ENCODE measurements around the gene SDCCAG8.

DNA sequence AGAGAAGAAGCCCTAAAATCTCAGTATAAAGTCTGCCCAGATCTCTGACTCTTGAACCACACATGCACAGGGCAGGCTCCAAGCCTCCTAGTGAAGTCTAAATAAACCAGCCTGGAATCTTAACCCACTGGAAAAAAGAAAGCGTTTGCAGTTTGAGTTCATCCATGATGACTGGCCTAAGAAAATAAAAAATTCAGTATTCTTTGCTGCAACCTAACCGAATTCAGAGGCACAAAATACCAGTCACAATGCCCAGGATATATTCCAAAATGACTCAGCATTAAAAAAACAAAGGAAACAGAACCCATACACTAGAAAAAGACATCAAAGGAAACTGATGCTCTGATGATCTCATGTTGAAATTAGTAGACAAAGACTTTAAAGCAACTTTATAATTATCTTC, 269.2 kb downstream of the SDCCAG8 start:
- TF ChIP-seq POLR2A (IDR thresholded peaks at IDR 0.05) = no peak
- TF ChIP-seq, protein P1, sequence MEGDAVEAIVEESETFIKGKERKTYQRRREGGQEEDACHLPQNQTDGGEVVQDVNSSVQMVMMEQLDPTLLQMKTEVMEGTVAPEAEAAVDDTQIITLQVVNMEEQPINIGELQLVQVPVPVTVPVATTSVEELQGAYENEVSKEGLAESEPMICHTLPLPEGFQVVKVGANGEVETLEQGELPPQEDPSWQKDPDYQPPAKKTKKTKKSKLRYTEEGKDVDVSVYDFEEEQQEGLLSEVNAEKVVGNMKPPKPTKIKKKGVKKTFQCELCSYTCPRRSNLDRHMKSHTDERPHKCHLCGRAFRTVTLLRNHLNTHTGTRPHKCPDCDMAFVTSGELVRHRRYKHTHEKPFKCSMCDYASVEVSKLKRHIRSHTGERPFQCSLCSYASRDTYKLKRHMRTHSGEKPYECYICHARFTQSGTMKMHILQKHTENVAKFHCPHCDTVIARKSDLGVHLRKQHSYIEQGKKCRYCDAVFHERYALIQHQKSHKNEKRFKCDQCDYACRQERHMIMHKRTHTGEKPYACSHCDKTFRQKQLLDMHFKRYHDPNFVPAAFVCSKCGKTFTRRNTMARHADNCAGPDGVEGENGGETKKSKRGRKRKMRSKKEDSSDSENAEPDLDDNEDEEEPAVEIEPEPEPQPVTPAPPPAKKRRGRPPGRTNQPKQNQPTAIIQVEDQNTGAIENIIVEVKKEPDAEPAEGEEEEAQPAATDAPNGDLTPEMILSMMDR (IDR thresholded peaks at IDR 0.05) = no peak

Measured in body of pancreas (tissue), 4 donors.